ENCODE results near the gene PDZD8.

PDZD8 gene, protein sequence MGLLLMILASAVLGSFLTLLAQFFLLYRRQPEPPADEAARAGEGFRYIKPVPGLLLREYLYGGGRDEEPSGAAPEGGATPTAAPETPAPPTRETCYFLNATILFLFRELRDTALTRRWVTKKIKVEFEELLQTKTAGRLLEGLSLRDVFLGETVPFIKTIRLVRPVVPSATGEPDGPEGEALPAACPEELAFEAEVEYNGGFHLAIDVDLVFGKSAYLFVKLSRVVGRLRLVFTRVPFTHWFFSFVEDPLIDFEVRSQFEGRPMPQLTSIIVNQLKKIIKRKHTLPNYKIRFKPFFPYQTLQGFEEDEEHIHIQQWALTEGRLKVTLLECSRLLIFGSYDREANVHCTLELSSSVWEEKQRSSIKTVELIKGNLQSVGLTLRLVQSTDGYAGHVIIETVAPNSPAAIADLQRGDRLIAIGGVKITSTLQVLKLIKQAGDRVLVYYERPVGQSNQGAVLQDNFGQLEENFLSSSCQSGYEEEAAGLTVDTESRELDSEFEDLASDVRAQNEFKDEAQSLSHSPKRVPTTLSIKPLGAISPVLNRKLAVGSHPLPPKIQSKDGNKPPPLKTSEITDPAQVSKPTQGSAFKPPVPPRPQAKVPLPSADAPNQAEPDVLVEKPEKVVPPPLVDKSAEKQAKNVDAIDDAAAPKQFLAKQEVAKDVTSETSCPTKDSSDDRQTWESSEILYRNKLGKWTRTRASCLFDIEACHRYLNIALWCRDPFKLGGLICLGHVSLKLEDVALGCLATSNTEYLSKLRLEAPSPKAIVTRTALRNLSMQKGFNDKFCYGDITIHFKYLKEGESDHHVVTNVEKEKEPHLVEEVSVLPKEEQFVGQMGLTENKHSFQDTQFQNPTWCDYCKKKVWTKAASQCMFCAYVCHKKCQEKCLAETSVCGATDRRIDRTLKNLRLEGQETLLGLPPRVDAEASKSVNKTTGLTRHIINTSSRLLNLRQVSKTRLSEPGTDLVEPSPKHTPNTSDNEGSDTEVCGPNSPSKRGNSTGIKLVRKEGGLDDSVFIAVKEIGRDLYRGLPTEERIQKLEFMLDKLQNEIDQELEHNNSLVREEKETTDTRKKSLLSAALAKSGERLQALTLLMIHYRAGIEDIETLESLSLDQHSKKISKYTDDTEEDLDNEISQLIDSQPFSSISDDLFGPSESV

GRCh38 chr10:117375360-117376178, at the start of gene PDZD8:
Gene PDZD8, minus strand, starts transcription at chr10:117375440. Its CDS starts 213 bp downstream, at chr10:117375227.
- peak; percentile 84 for DNase-seq (ENCODE audit: low read depth)

- DNase-seq (ENCODE audit: low read depth) = no peak
Measured at GRCh38 chr10:117424171-117424570, 48.9 kb upstream of the PDZD8 start.

- no peak for DNase-seq (ENCODE audit: low read depth)
Measured at GRCh38 chr10:117421985-117422384, 46.7 kb upstream of the PDZD8 start.

- no peak for DNase-seq (ENCODE audit: low read depth)
Measured at GRCh38 chr10:117420768-117421167, 45.5 kb upstream of the PDZD8 start.

- DNase-seq (ENCODE audit: low read depth) = peak; percentile 4
Measured at GRCh38 chr10:117419921-117420320, 44.7 kb upstream of the PDZD8 start.

DNA sequence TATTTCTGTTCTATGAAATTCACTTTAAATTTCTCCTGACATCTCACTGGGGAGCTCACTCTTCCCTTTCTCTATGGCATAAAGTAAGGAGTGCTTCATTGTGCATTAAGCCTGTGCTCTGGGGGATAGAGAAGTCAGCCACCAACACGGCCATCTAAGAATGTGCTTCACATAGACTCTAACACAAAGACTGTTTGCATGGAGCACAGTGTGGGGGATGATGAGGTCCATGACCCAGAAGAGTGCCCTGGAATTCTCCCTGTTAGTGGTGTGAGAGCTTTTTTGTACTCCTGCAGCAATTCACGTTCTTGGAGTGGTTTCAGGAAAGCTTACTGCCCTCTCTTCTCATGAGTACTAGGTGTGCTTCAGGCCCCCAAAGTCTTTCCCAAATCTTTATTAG, 43.9 kb upstream of the PDZD8 start:
- no peak for DNase-seq (ENCODE audit: low read depth)

GRCh38 chr10:117418121-117418520, 42.9 kb upstream of the PDZD8 start:
- DNase-seq (ENCODE audit: low read depth) = no peak

GRCh38 chr10:117417196-117417595, 42.0 kb upstream of the PDZD8 start:
- DNase-seq (ENCODE audit: low read depth) = no peak

GRCh38 chr10:117413928-117414618, 38.8 kb upstream of the PDZD8 start:
- DNase-seq (ENCODE audit: low read depth) = peak; percentile 74

DNA sequence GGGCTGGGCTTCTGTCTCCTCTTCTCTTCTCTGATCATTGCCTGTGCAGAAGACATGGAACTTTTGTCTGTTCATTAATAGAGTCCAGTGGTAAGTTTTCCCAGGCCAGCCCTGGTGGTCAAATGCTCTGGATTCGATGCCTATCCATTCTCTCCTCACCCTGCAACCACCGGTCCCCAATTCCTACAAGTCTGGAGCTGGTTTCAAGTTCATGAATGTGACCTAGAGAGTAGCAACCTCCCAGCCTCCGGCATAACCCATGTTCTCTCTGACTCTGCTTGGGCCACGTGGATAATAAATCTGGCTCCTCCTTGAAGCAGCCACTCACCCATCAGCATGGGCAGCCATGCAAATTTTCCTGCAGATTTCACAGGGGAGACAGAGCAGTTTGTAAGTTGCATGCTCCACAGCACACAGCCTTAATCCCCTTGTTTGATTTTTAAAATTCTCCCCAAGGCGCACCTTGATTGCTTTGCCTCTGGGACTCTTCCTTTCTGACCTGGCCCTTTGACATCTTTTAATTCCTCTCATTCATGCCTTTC, 37.3 kb upstream of the PDZD8 start:
- DNase-seq (ENCODE audit: low read depth) = no peak

GRCh38 chr10:117411479-117412399, 36.5 kb upstream of the PDZD8 start:
- DNase-seq (ENCODE audit: low read depth) = no peak

DNA sequence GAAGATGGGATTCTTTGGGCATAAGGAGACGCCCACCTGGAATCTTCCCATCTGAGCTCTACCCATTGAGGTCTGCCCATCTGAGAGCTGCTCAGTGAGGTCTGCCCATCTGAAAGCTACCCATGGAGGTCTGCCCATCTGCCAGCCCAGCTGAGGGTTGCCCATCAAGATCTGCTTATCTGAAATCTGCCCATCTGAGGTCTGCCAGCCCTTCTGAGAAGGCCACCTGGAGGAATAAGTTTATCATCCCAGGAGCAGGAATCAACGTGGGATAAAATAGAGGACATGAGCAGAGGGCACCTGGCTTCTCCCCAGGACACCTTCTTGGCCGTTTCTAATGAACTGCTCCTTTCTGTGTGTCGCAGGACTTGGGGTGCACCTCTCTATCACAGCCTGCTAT, 35.3 kb upstream of the PDZD8 start:
- no peak for DNase-seq (ENCODE audit: low read depth)

GRCh38 chr10:117409549-117410305, 34.5 kb upstream of the PDZD8 start:
- no peak for DNase-seq (ENCODE audit: low read depth)

DNA sequence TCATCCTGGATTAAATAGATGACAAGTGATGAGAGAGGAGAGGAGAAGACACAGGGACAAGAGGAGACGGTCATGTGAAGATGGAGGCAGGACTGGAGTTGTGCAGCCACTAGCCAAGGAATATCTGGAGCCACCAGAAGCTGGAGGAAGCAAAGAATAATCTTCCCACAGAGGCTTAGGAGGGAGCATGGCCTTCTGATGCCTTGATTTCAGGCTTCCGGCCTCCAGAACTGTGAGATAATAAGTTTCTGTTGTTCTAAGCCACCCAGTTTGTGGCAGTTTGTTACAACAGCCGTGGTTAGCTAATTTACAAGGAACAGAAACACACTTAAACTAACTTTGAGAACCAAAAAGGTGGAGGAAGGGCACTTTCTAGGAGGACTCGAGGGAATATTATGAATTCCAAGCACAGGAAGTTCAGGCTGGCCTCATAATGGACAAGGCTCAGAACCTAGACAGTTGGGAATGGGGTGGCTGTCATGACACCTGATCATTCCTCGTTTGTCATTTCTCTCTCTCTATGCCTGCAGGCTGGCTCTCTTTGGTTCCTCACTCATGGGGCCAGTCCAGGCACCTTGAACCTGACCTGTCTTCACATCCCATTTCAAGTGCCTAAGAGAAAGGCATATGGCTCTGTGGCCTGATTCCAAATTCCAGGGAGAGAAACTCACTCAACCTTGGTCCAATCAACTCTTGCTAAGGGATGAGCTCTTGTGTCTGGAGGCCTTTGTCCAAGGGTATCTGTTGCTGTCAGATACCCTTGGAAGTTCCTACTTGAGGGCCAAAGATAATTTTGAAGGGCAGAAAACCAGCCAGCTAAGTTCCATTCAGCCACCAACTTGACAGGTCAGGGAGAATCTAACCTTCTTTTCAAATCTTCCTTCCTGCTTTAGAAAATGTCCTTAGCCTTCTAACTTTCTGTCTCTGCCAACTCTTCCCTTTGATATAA, 33.5 kb upstream of the PDZD8 start:
- DNase-seq (ENCODE audit: low read depth) = no peak

DNA sequence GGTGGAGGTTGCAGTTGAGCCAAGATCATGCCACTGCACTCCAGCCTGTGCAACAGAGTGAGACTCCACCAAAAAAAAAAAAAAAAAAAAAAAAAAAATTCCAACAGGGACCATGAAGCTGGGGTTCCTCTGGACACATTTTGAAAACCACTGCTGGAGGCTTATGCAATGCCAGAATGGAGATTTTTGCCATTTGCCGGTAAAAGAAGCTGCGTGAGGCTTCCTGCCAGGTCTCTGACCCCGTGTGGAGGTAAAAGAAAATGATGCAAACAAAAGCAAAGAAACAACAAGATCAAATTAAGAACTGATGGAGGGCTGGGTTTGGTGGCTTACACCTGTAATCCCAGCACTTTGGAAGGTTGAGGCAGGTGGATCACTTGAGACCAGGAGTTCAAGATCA, 30.5 kb upstream of the PDZD8 start:
- DNase-seq (ENCODE audit: low read depth) = no peak

GRCh38 chr10:117400329-117400728, 25.1 kb upstream of the PDZD8 start:
- DNase-seq (ENCODE audit: low read depth) = no peak

GRCh38 chr10:117399341-117400196, 24.3 kb upstream of the PDZD8 start:
- no peak for DNase-seq (ENCODE audit: low read depth)
